Neural cell (in vitro differentiated cells): ENCODE data around the gene IGF1R. TPM values are rescaled to one million over a fixed set of nuclear protein-coding genes. Genes with fewer than 3 reads are reported as not detected.

Experiments used
- H2AFZ ChIP-seq: fragments of 200-600, 300-800 bp; sonication (generic), shearing (Covaris generic); 2 replicates; pipeline ENCODE4 v1.6.0; 2014; ENCODE audit warnings: low read depth, mild to moderate bottlenecking, antibody characterized with exemption, low read length, moderate library complexity
- H3F3A ChIP-seq: fragments of 200-600 bp; shearing (Covaris generic); 2 replicates; pipeline ENCODE4 v1.6.1; 2016; ENCODE audit warnings: mild to moderate bottlenecking, moderate library complexity, mixed read lengths, antibody characterized with exemption, low read length; ENCODE audit not compliant: insufficient read depth, poor library complexity, severe bottlenecking
- H3K27ac ChIP-seq: fragments of 200-600, 300-800 bp; sonication (generic), shearing (Covaris generic); 2 replicates; pipeline ENCODE4 v1.5.1; 2014; ENCODE audit warnings: mild to moderate bottlenecking, low read length, moderate library complexity
- H3K27me3 ChIP-seq: fragments of 300-800, 200-600 bp; sonication (generic), shearing (Covaris generic); 2 replicates; pipeline ENCODE4 v1.6.0; 2014; ENCODE audit warnings: mild to moderate bottlenecking, low read depth, low read length, moderate library complexity; ENCODE audit not compliant: insufficient read depth
- H3K36me3 ChIP-seq: fragments of 300-800, 200-600 bp; sonication (generic), shearing (Covaris generic); 2 replicates; pipeline ENCODE4 v1.5.1; 2014; ENCODE audit warnings: mild to moderate bottlenecking, antibody characterized with exemption, low read length, moderate library complexity; ENCODE audit not compliant: insufficient read depth
- H3K4me2 ChIP-seq: fragments of 300-800, 200-600 bp; sonication (generic), shearing (Covaris generic); 2 replicates; pipeline ENCODE4 v1.6.0; 2014; ENCODE audit warnings: mild to moderate bottlenecking, low read length
- H3K4me3 ChIP-seq: fragments of 300-800, 200-600 bp; sonication (generic), shearing (Covaris generic); 2 replicates; pipeline ENCODE4 v1.5.1; 2014; ENCODE audit warnings: mild to moderate bottlenecking, low read length, moderate library complexity
- H3K79me2 ChIP-seq: fragments of 200-600 bp; shearing (Covaris generic); replicated peaks from 2 replicates; pipeline ENCODE4 v1.6.0; 2014; ENCODE audit warnings: mild to moderate bottlenecking, low read length, moderate library complexity; ENCODE audit not compliant: insufficient read depth
- H3K9ac ChIP-seq: fragments of 300-800, 200-600 bp; sonication (generic), shearing (Covaris generic); 2 replicates; pipeline ENCODE4 v1.6.1; 2016; ENCODE audit warnings: mild to moderate bottlenecking, low read length, mixed read lengths
- H3K9me2 ChIP-seq: fragments of 200-600 bp; shearing (Covaris generic); 2 replicates; pipeline ENCODE4 v1.6.1; 2016; ENCODE audit warnings: mild to moderate bottlenecking, low read length, mixed read lengths; ENCODE audit not compliant: insufficient read depth
- H3K9me3 ChIP-seq: fragments of 200-600, 300-800 bp; sonication (generic), shearing (Covaris generic); 2 replicates; pipeline ENCODE4 v1.6.1; 2016; ENCODE audit warnings: mild to moderate bottlenecking, mixed run types, low read length, moderate library complexity, mixed read lengths
- H4K20me1 ChIP-seq: fragments of 200-600 bp; shearing (Covaris generic); 2 replicates; pipeline ENCODE4 v1.6.1; 2016; ENCODE audit warnings: mild to moderate bottlenecking, mixed run types; ENCODE audit not compliant: insufficient read depth
- EP300 ChIP-seq: fragments of 450-650 bp; conservative IDR thresholded peaks from 2 replicates; pipeline ENCODE4 v1.6.1; 2014; ENCODE audit warnings: antibody characterized with exemption, mild to moderate bottlenecking, moderate library complexity; ENCODE audit not compliant: poor library complexity, severe bottlenecking
- EZH2 ChIP-seq: fragments of 200-600, 300-800 bp; shearing (Covaris generic), sonication (generic); IDR thresholded peaks from 2 replicates; pipeline ENCODE4 v1.6.1; 2014; ENCODE audit warnings: antibody characterized with exemption, low read length, borderline replicate concordance, mild to moderate bottlenecking; ENCODE audit not compliant: insufficient read depth, poor library complexity, severe bottlenecking
- MXI1 ChIP-seq: fragments of 450-650 bp; conservative IDR thresholded peaks from 2 replicates; pipeline ENCODE4 v1.6.1; 2014; ENCODE audit warnings: antibody characterized with exemption, mild to moderate bottlenecking; ENCODE audit not compliant: poor library complexity, severe bottlenecking
- POLR2AphosphoS5 ChIP-seq: IDR thresholded peaks from 2 replicates; pipeline ENCODE4 v1.6.1; 2012
- RAD21 ChIP-seq: fragments of 450-650 bp; conservative IDR thresholded peaks from 2 replicates; pipeline ENCODE4 v1.6.1; 2014; ENCODE audit warnings: antibody characterized with exemption, mild to moderate bottlenecking, moderate library complexity
- REST ChIP-seq: IDR thresholded peaks from 2 replicates; pipeline ENCODE4 v1.6.1; 2012; ENCODE audit warnings: borderline replicate concordance
- SMC3 ChIP-seq: fragments of 450-650 bp; conservative IDR thresholded peaks from 2 replicates; pipeline ENCODE4 v1.6.1; 2014; ENCODE audit warnings: antibody characterized with exemption, mild to moderate bottlenecking, moderate library complexity; ENCODE audit not compliant: poor library complexity
- TAF1 ChIP-seq: IDR thresholded peaks from 2 replicates; pipeline ENCODE4 v1.6.1; 2012; ENCODE audit warnings: low read depth
- polyA plus RNA-seq: library from polyadenylated mRNA; depleted of rRNA; stranded (reverse); fragments of >200 nt; gene quantifications from 2 replicates; pipeline ENCODE4 v1.2.3, GENCODE V29; 2014
- TF ChIP-seq, protein P1 (sequence below): fragments of 450-650 bp; IDR thresholded peaks from 2 replicates; pipeline ENCODE4 v1.5.1; 2014; ENCODE audit warnings: antibody characterized with exemption, mild to moderate bottlenecking, moderate library complexity; ENCODE audit not compliant: poor library complexity, severe bottlenecking

IGF1R gene
- polyA plus RNA-seq, 1 donor from 2014 or later = 10.9 TPM

- H4K20me1 ChIP-seq = no peaks in the 10 kb centered on the region
- H3K9me2 ChIP-seq = no peaks in the 10 kb centered on the region
- TF ChIP-seq TAF1 = no peak
Measured at GRCh38 chr15:98724048-98724447, 75.7 kb downstream of the IGF1R start.

DNA sequence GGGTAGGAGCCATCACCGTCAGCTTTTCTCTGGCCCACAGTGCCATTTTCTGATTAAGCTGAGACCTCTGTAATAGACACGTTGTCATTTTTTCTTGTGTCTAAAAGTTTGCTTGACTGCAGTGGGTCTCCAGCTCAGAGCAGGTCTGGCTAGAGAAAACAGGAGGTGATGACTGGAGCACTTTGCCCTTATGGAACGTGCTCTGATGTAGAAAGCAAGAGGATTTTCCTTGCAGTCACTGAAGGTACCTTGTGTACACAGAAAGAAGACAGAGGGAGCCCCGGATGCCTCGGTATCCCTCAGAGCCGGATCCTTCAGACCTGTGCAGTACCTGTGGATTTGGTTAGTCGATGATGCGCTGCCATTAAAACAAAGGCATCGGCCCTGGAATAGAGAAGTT lies 76.2 kb downstream of the IGF1R start:
- Histone ChIP-seq H3K79me2 (peaks cover 76% of the 10 kb centered on the region), H3K4me3 (no peak overlapping the region), H3K9me2 (no peaks in the 10 kb centered on the region), H3K36me3 (no peaks in the 10 kb centered on the region), H4K20me1 (no peaks in the 10 kb centered on the region), H2AFZ (no peak overlapping the region), H3K9ac (no peak overlapping the region), H3F3A (no peaks in the 10 kb centered on the region), H3K9me3 (no peaks in the 10 kb centered on the region), H3K27ac (no peak overlapping the region), H3K27me3 (no peaks in the 10 kb centered on the region), H3K4me2 (no peak overlapping the region)
- TF ChIP-seq MXI1 = no peak
- TF ChIP-seq, protein P1, sequence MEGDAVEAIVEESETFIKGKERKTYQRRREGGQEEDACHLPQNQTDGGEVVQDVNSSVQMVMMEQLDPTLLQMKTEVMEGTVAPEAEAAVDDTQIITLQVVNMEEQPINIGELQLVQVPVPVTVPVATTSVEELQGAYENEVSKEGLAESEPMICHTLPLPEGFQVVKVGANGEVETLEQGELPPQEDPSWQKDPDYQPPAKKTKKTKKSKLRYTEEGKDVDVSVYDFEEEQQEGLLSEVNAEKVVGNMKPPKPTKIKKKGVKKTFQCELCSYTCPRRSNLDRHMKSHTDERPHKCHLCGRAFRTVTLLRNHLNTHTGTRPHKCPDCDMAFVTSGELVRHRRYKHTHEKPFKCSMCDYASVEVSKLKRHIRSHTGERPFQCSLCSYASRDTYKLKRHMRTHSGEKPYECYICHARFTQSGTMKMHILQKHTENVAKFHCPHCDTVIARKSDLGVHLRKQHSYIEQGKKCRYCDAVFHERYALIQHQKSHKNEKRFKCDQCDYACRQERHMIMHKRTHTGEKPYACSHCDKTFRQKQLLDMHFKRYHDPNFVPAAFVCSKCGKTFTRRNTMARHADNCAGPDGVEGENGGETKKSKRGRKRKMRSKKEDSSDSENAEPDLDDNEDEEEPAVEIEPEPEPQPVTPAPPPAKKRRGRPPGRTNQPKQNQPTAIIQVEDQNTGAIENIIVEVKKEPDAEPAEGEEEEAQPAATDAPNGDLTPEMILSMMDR = no peak
- no peak for TF ChIP-seq EZH2
- no peak for TF ChIP-seq POLR2AphosphoS5
- no peak for TF ChIP-seq EP300
- TF ChIP-seq SMC3 = no peak
- no peak for TF ChIP-seq REST
- TF ChIP-seq TAF1 = no peak

More at GRCh38 chr15:98724048-98724447, 75.7 kb downstream of the IGF1R start:
- Histone ChIP-seq H3F3A (no peaks in the 10 kb centered on the region), H2AFZ (no peak overlapping the region), H3K4me2 (no peak overlapping the region), H3K9me3 (no peaks in the 10 kb centered on the region), H3K36me3 (no peaks in the 10 kb centered on the region), H3K79me2 (peaks cover 72% of the 10 kb centered on the region), H3K27me3 (no peaks in the 10 kb centered on the region), H3K4me3 (no peak overlapping the region), H3K9ac (no peak overlapping the region), H3K27ac (no peak overlapping the region)

DNA sequence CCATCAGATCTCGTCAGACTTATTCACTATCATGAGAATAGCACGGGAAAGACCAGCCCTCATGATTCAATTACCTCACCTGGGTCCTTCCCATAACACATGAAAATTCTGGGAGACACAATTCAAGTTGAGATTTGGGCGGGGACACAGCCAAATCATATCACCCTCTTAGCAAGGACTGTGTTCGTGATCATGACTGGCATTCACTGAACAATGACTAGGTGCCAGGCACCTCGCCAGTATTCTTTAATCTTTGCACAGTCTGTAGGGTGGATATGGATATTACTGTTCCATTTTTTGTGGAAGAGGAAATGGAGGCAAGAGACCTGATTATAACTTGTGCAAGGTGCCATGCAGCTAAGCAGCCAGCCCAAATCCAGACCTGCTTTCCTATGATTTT lies 77.5 kb downstream of the IGF1R start:
- Histone ChIP-seq H3K27me3 (no peaks in the 10 kb centered on the region), H3K9me2 (no peaks in the 10 kb centered on the region), H2AFZ (no peak overlapping the region), H3K79me2 (peaks cover 83% of the 10 kb centered on the region), H4K20me1 (no peaks in the 10 kb centered on the region), H3K27ac (no peak overlapping the region), H3K4me3 (no peak overlapping the region), H3F3A (no peaks in the 10 kb centered on the region), H3K9ac (no peak overlapping the region), H3K9me3 (no peaks in the 10 kb centered on the region), H3K4me2 (no peak overlapping the region), H3K36me3 (no peaks in the 10 kb centered on the region)
- TF ChIP-seq RAD21 (no peak), EZH2 (no peak), POLR2AphosphoS5 (no peak), REST (no peak), EP300 (no peak), TAF1 (no peak), MXI1 (no peak)
- TF ChIP-seq, protein P1 = no peak
